ENCODE measurements around the gene LMAN2. TPM values are rescaled to one million over a fixed set of nuclear protein-coding genes. Genes with fewer than 3 reads are reported as not detected.
A peak's percentile ranks its signal among the peaks of the same experiment; 100 is the strongest.

The LMAN2 gene
- 273 and 306 TPM in 2 replicates for total RNA-seq (2014; rRNA removed; shearing (Covaris generic))

GRCh38 chr5:177351392-177352329, at the start of gene LMAN2:
TSS of gene LMAN2 (minus strand) at chr5:177351668. CDS start at chr5:177351647, 21 bp downstream.
- peak; percentile 94 for DNase-seq (ENCODE audit: low read depth)

GRCh38 chr5:177399997-177400868, 48.8 kb upstream of the LMAN2 start, which contains the start of gene PFN3:
TSS of gene PFN3 (minus strand) at chr5:177400661. CDS start at chr5:177400576, 85 bp downstream.
- DNase-seq (ENCODE audit: low read depth): no peak

GRCh38 chr5:177397875-177398390, 46.5 kb upstream of the LMAN2 start:
- DNase-seq (ENCODE audit: low read depth): no peak

- DNase-seq (ENCODE audit: low read depth): no peak
Observed at GRCh38 chr5:177396807-177397206, 45.3 kb upstream of the LMAN2 start.

- no peak for DNase-seq (ENCODE audit: low read depth)
Observed at GRCh38 chr5:177396078-177396477, 44.6 kb upstream of the LMAN2 start.

GRCh38 chr5:177393990-177394389, 42.5 kb upstream of the LMAN2 start:
- no peak for DNase-seq (ENCODE audit: low read depth)

- no peak for DNase-seq (ENCODE audit: low read depth)
Observed at GRCh38 chr5:177393206-177393765, 41.8 kb upstream of the LMAN2 start.

GRCh38 chr5:177392765-177393164, 41.3 kb upstream of the LMAN2 start:
- no peak for DNase-seq (ENCODE audit: low read depth)

- DNase-seq (ENCODE audit: low read depth): peak; percentile 70
Observed at GRCh38 chr5:177390363-177391300, 39.2 kb upstream of the LMAN2 start.

- DNase-seq (ENCODE audit: low read depth): peak; percentile 96
Observed at GRCh38 chr5:177389241-177390169, 38.0 kb upstream of the LMAN2 start.

GRCh38 chr5:177388521-177389052, 37.1 kb upstream of the LMAN2 start:
- no peak for DNase-seq (ENCODE audit: low read depth)

GRCh38 chr5:177387405-177387804, 35.9 kb upstream of the LMAN2 start:
- DNase-seq (ENCODE audit: low read depth): no peak

- no peak for DNase-seq (ENCODE audit: low read depth)
Observed at GRCh38 chr5:177386542-177386941, 35.1 kb upstream of the LMAN2 start.

GRCh38 chr5:177385720-177386119, 34.3 kb upstream of the LMAN2 start:
- no peak for DNase-seq (ENCODE audit: low read depth)

- no peak for DNase-seq (ENCODE audit: low read depth)
Observed at GRCh38 chr5:177384134-177384533, 32.7 kb upstream of the LMAN2 start, which contains the start of gene SLC34A1. TSS of gene SLC34A1 (plus strand) at chr5:177384434. CDS start at chr5:177385742, 1,308 bp downstream.

GRCh38 chr5:177383181-177383580, 31.7 kb upstream of the LMAN2 start:
- DNase-seq (ENCODE audit: low read depth): no peak

GRCh38 chr5:177382423-177383029, 31.1 kb upstream of the LMAN2 start:
- DNase-seq (ENCODE audit: low read depth): no peak

- no peak for DNase-seq (ENCODE audit: low read depth)
Observed at GRCh38 chr5:177380805-177381126, 29.3 kb upstream of the LMAN2 start.

Measured in RPMI7951 (cell line).